Mesendoderm (in vitro differentiated cells): Measurements from ENCODE around the gene GPATCH4.
A peak's percentile ranks its signal among the peaks of the same experiment; 100 is the strongest.

Experiments used
- DNase-seq: peaks from one replicate; pipeline ENCODE4 v3.0.0; 2013
- H2AK5ac ChIP-seq: 2 replicates; pipeline ENCODE4 v1.6.1; 2013; ENCODE audit warnings: low read length, inconsistent platforms
- H2BK120ac ChIP-seq: 2 replicates; pipeline ENCODE4 v1.6.1; 2013; ENCODE audit warnings: low read depth, mild to moderate bottlenecking, low read length, moderate library complexity, mixed read lengths
- H2BK15ac ChIP-seq: replicated peaks from 2 replicates; pipeline ENCODE4 v1.6.1; 2013; ENCODE audit warnings: low read depth, mild to moderate bottlenecking, moderate library complexity
- H2BK5ac ChIP-seq: 2 replicates; pipeline ENCODE4 v1.6.1; 2013; ENCODE audit warnings: low read length, inconsistent platforms
- H3K18ac ChIP-seq: 2 replicates; pipeline ENCODE4 v1.6.1; 2013; ENCODE audit warnings: mild to moderate bottlenecking, low read length, mixed read lengths
- H3K23ac ChIP-seq: one replicate; pipeline ENCODE4 v1.6.1; 2013; ENCODE audit warnings: low read length
- H3K27ac ChIP-seq: 2 replicates; pipeline ENCODE4 v1.5.1; 2013; ENCODE audit warnings: low read depth, mild to moderate bottlenecking, inconsistent platforms, low read length, moderate library complexity
- H3K27me3 ChIP-seq: 2 replicates; pipeline ENCODE4 v1.6.1; 2013; ENCODE audit warnings: low read length, control low read depth, mild to moderate bottlenecking, inconsistent platforms; ENCODE audit not compliant: insufficient read depth, poor library complexity
- H3K36me3 ChIP-seq: 2 replicates; pipeline ENCODE4 v1.6.1; 2013; ENCODE audit warnings: low read length, inconsistent platforms; ENCODE audit not compliant: control insufficient read depth, insufficient read depth
- H3K4ac ChIP-seq: one replicate; pipeline ENCODE4 v1.6.1; 2013; ENCODE audit warnings: low read depth, mild to moderate bottlenecking, low read length, moderate library complexity
- H3K4me1 ChIP-seq: 2 replicates; pipeline ENCODE4 v1.6.1; 2013; ENCODE audit warnings: low read depth, low read length, inconsistent platforms; ENCODE audit not compliant: control insufficient read depth
- H3K4me2 ChIP-seq: 2 replicates; pipeline ENCODE4 v1.6.1; 2013; ENCODE audit warnings: low read length
- H3K4me3 ChIP-seq: 2 replicates; pipeline ENCODE4 v1.5.1; 2013; ENCODE audit warnings: mild to moderate bottlenecking, low read length
- H3K56ac ChIP-seq: one replicate; pipeline ENCODE4 v1.6.1; 2013; ENCODE audit warnings: low read length
- H3K79me1 ChIP-seq: 2 replicates; pipeline ENCODE4 v1.6.1; 2013; ENCODE audit warnings: low read length, inconsistent platforms
- H3K79me2 ChIP-seq: 2 replicates; pipeline ENCODE4 v1.6.1; 2013; ENCODE audit warnings: mild to moderate bottlenecking, low read length; ENCODE audit not compliant: control insufficient read depth, insufficient read depth
- H3K9ac ChIP-seq: 2 replicates; pipeline ENCODE4 v1.6.1; 2013; ENCODE audit warnings: low read length, inconsistent platforms
- H4K5ac ChIP-seq: one replicate; pipeline ENCODE4 v1.6.1; 2013; ENCODE audit warnings: low read length
- H4K8ac ChIP-seq: one replicate; pipeline ENCODE4 v1.6.1; 2013; ENCODE audit warnings: low read depth, mild to moderate bottlenecking, control low read depth, low read length, moderate library complexity
- WGBS: extraction: QIAGEN DNeasy Blood & Tissue Kit; methylation state at CpG from one replicate; pipeline ENCODE4 v1.1.7; 2013; ENCODE audit warnings: low lambda C conversion rate, missing lambda C conversion rate; ENCODE audit not compliant: insufficient coverage; ENCODE audit errors: extremely low coverage; 5-methylcytosine and 5-hydroxymethylcytosine counted together

Gene GPATCH4

GRCh38 chr1:156592910-156593660 is 8.2 kb downstream of the GPATCH4 start:
- DNase-seq, result no peak
- H3K36me3 ChIP-seq, result peaks cover 9% of the 10 kb centered on the region
- no peak overlapping the region for H3K4ac ChIP-seq
- H3K4me3 ChIP-seq, result no peak overlapping the region
- no peak overlapping the region for H2BK15ac ChIP-seq
- no peak overlapping the region for H3K56ac ChIP-seq
- WGBS, result no CpG with 5 or more reads among the region's 8 CpGs
- no peak overlapping the region for H3K4me2 ChIP-seq
- H2AK5ac ChIP-seq, result no peak overlapping the region
- H3K79me2 ChIP-seq, result no peaks in the 10 kb centered on the region
- H3K27me3 ChIP-seq, result no peaks in the 10 kb centered on the region
- no peak overlapping the region for H4K5ac ChIP-seq
- no peak overlapping the region for H3K27ac ChIP-seq
- H4K8ac ChIP-seq, result no peak overlapping the region
- no peaks in the 10 kb centered on the region for H3K4me1 ChIP-seq
- no peak overlapping the region for H3K18ac ChIP-seq
- no peak overlapping the region for H2BK120ac ChIP-seq
- H3K23ac ChIP-seq, result no peak overlapping the region
- peaks cover 4% of the 10 kb centered on the region for H3K79me1 ChIP-seq
- no peak overlapping the region for H2BK5ac ChIP-seq
- no peak overlapping the region for H3K9ac ChIP-seq

GRCh38 chr1:156592158-156592909 is 8.9 kb downstream of the GPATCH4 start:
- peak overlapping the region; percentile 46 for H3K4ac ChIP-seq
- peak overlapping the region; percentile 96 for H3K56ac ChIP-seq
- H3K36me3 ChIP-seq, result peaks cover 9% of the 10 kb centered on the region
- no peaks in the 10 kb centered on the region for H3K79me1 ChIP-seq
- peak overlapping the region; percentile 88 for H3K9ac ChIP-seq
- H3K4me2 ChIP-seq, result peak overlapping the region; percentile 72
- no peak overlapping the region for H2BK15ac ChIP-seq
- no CpG with 5 or more reads among the region's 16 CpGs for WGBS
- no peak overlapping the region for H4K5ac ChIP-seq
- no peak overlapping the region for H2BK120ac ChIP-seq
- H2BK5ac ChIP-seq, result no peak overlapping the region
- no peak for DNase-seq
- H3K27ac ChIP-seq, result no peak overlapping the region
- H3K23ac ChIP-seq, result no peak overlapping the region
- H4K8ac ChIP-seq, result no peak overlapping the region
- H2AK5ac ChIP-seq, result peak overlapping the region; percentile 4
- H3K27me3 ChIP-seq, result no peaks in the 10 kb centered on the region
- no peaks in the 10 kb centered on the region for H3K4me1 ChIP-seq
- peak overlapping the region; percentile 69 for H3K18ac ChIP-seq
- H3K79me2 ChIP-seq, result no peaks in the 10 kb centered on the region
- H3K4me3 ChIP-seq, result peak overlapping the region; percentile 87

- no peaks in the 10 kb centered on the region for H3K79me2 ChIP-seq
- H3K4me1 ChIP-seq, result no peaks in the 10 kb centered on the region
- H3K18ac ChIP-seq, result peak within 1 kb of the TSS; percentile 79
- peak within 1 kb of the TSS; percentile 87 for H3K4me3 ChIP-seq
- peak within 1 kb of the TSS; percentile 81 for H4K5ac ChIP-seq
- no CpG with 5 or more reads among the region's 60 CpGs for WGBS
- no peaks in the 10 kb centered on the region for H3K27me3 ChIP-seq
- H3K27ac ChIP-seq, result peak within 1 kb of the TSS; percentile 58
- H3K79me1 ChIP-seq, result no peaks in the 10 kb centered on the region
- no peak within 1 kb of the TSS for H2BK15ac ChIP-seq
- peak within 1 kb of the TSS; percentile 43 for H2BK5ac ChIP-seq
- no peak within 1 kb of the TSS for H2BK120ac ChIP-seq
- peak within 1 kb of the TSS; percentile 96 for H3K56ac ChIP-seq
- no peak within 1 kb of the TSS for H3K23ac ChIP-seq
- H3K36me3 ChIP-seq, result peaks cover 9% of the 10 kb centered on the region
- H4K8ac ChIP-seq, result no peak within 1 kb of the TSS
- H2AK5ac ChIP-seq, result peak within 1 kb of the TSS; percentile 4
- H3K9ac ChIP-seq, result peak within 1 kb of the TSS; percentile 89
- peak within 1 kb of the TSS; percentile 85 for H3K4me2 ChIP-seq
- peak; percentile 78 for DNase-seq
- peak within 1 kb of the TSS; percentile 46 for H3K4ac ChIP-seq
Measured at GRCh38 chr1:156591432-156592157, 9.7 kb downstream of the GPATCH4 start, which contains the start of gene NAXE. NAXE (plus strand) TSS chr1:156591776; CDS start chr1:156591805, 29 bp downstream.

GRCh38 chr1:156591181-156591431 is 10.2 kb downstream of the GPATCH4 start:
- H3K79me1 ChIP-seq, result no peaks in the 10 kb centered on the region
- H4K5ac ChIP-seq, result peak overlapping the region; percentile 81
- no CpG with 5 or more reads among the region's 6 CpGs for WGBS
- DNase-seq, result no peak
- H2AK5ac ChIP-seq, result no peak overlapping the region
- H3K4me3 ChIP-seq, result peak overlapping the region; percentile 67
- no peaks in the 10 kb centered on the region for H3K4me1 ChIP-seq
- H2BK5ac ChIP-seq, result no peak overlapping the region
- H3K56ac ChIP-seq, result peak overlapping the region; percentile 95
- H3K79me2 ChIP-seq, result no peaks in the 10 kb centered on the region
- H3K4ac ChIP-seq, result peak overlapping the region; percentile 26
- H3K36me3 ChIP-seq, result peaks cover 7% of the 10 kb centered on the region
- H3K23ac ChIP-seq, result no peak overlapping the region
- H2BK15ac ChIP-seq, result no peak overlapping the region
- no peak overlapping the region for H3K18ac ChIP-seq
- no peak overlapping the region for H4K8ac ChIP-seq
- no peaks in the 10 kb centered on the region for H3K27me3 ChIP-seq
- no peak overlapping the region for H2BK120ac ChIP-seq
- peak overlapping the region; percentile 85 for H3K4me2 ChIP-seq
- H3K9ac ChIP-seq, result peak overlapping the region; percentile 89
- peak overlapping the region; percentile 24 for H3K27ac ChIP-seq

GRCh38 chr1:156590326-156591180 is 10.7 kb downstream of the GPATCH4 start:
- H2AK5ac ChIP-seq, result no peak overlapping the region
- no peak for DNase-seq
- no peaks in the 10 kb centered on the region for H3K4me1 ChIP-seq
- no peaks in the 10 kb centered on the region for H3K79me2 ChIP-seq
- peak overlapping the region; percentile 89 for H3K9ac ChIP-seq
- H3K23ac ChIP-seq, result no peak overlapping the region
- H3K27ac ChIP-seq, result no peak overlapping the region
- H3K4ac ChIP-seq, result no peak overlapping the region
- H3K56ac ChIP-seq, result no peak overlapping the region
- no peak overlapping the region for H4K5ac ChIP-seq
- H3K27me3 ChIP-seq, result no peaks in the 10 kb centered on the region
- no peak overlapping the region for H3K18ac ChIP-seq
- H3K36me3 ChIP-seq, result peaks cover 3% of the 10 kb centered on the region
- no peak overlapping the region for H4K8ac ChIP-seq
- no peak overlapping the region for H2BK120ac ChIP-seq
- no peak overlapping the region for H2BK5ac ChIP-seq
- H3K4me2 ChIP-seq, result no peak overlapping the region
- no peak overlapping the region for H3K4me3 ChIP-seq
- no CpG with 5 or more reads among the region's 10 CpGs for WGBS
- H2BK15ac ChIP-seq, result no peak overlapping the region
- H3K79me1 ChIP-seq, result no peaks in the 10 kb centered on the region
